Measurements from ENCODE around the gene NUPR1. TPM values are rescaled to one million over a fixed set of nuclear protein-coding genes. Genes with fewer than 3 reads are reported as not detected.
A peak's percentile ranks its signal among the peaks of the same experiment; 100 is the strongest.

NUPR1 gene
- total and polyA plus RNA-seq, 7 donors, result 23.7 to 141 (median 46.0) TPM

- no peaks in the 10 kb centered on the region for H3K9me3 ChIP-seq
- H3K27ac ChIP-seq, result no peak overlapping the region
- peaks cover 10% of the 10 kb centered on the region for H3K4me1 ChIP-seq
- no peak for DNase-seq
- intact Hi-C loops (cut with DNase I), result no loop called here
- H3K4me3 ChIP-seq, result no peak overlapping the region
- TF ChIP-seq CTCF (IDR thresholded peaks at IDR 0.05), result no peak
- 88 to 91% (median 88%) methylated on average over 6 of the region's 6 CpGs for WGBS, 3 donors
- no peaks in the 10 kb centered on the region for H3K27me3 ChIP-seq (ENCODE audit: insufficient read depth in 3 of 3, low read length in 2 of 3)
- H3K36me3 ChIP-seq (ENCODE audit: insufficient read depth in 1 of 2, low read depth in 1 of 2), result peaks cover 0 to 8% of the 10 kb centered on the region in 2 donors
- peak in 2 of 4 donors; percentile 30 to 43 for ATAC-seq
These were observed 24.4 kb upstream of the NUPR1 start for GRCh38 chr16:28563218-28563617.

- no peak overlapping the region for H3K27ac ChIP-seq
- ATAC-seq, result peak in 2 of 4 donors; percentile 58 to 62
- WGBS, 3 donors, result 83 to 94% (median 83%) methylated on average over 4 of the region's 4 CpGs
These were observed 23.4 kb upstream of the NUPR1 start for GRCh38 chr16:28562199-28562598.

GRCh38 chr16:28561557-28562187, 22.9 kb upstream of the NUPR1 start:
- no peak overlapping the region for H3K27ac ChIP-seq
- DNase-seq (no peak), ATAC-seq (peak in 3 of 4 donors; percentile 14 to 46 (median 33))
- intact Hi-C loops (cut with DNase I), result no loop called here
- peaks cover 5 to 22% of the 10 kb centered on the region in 2 donors for H3K36me3 ChIP-seq (ENCODE audit: insufficient read depth in 1 of 2, low read depth in 1 of 2)
- WGBS, 3 donors, result 51 to 56% (median 53%) methylated on average over 7 of the region's 7 CpGs
- no peaks in the 10 kb centered on the region for H3K27me3 ChIP-seq (ENCODE audit: insufficient read depth in 3 of 3, low read length in 2 of 3)
- no peak for TF ChIP-seq CTCF (IDR thresholded peaks at IDR 0.05)
- H3K4me1 ChIP-seq, result peaks cover 10% of the 10 kb centered on the region
- no peaks in the 10 kb centered on the region for H3K9me3 ChIP-seq
- no peak overlapping the region for H3K4me3 ChIP-seq

More at GRCh38 chr16:28562199-28562598, 23.4 kb upstream of the NUPR1 start:
- Histone ChIP-seq H3K36me3 (ENCODE audit: insufficient read depth in 1 of 2, low read depth in 1 of 2) (peaks cover 5 to 17% of the 10 kb centered on the region in 2 donors), H3K4me3 (no peak overlapping the region), H3K27me3 (ENCODE audit: insufficient read depth in 3 of 3, low read length in 2 of 3) (no peaks in the 10 kb centered on the region), H3K4me1 (peaks cover 10% of the 10 kb centered on the region), H3K9me3 (no peaks in the 10 kb centered on the region)
- no peak for TF ChIP-seq CTCF (IDR thresholded peaks at IDR 0.05)
- intact Hi-C loops (cut with DNase I), result no loop called here
- no peak for DNase-seq

GRCh38 chr16:28558456-28558855, 19.7 kb upstream of the NUPR1 start:
- WGBS, 3 donors, result 34 to 58% (median 36%) methylated on average over 3 of the region's 3 CpGs

More at GRCh38 chr16:28558456-28558855, 19.7 kb upstream of the NUPR1 start:
- peaks cover 5 to 26% of the 10 kb centered on the region in 2 donors for H3K36me3 ChIP-seq (ENCODE audit: insufficient read depth in 1 of 2, low read depth in 1 of 2)
- ATAC-seq (no peak), DNase-seq (no peak)
- intact Hi-C loops (cut with DNase I), result no loop called here
- H3K4me3 ChIP-seq, result no peak overlapping the region
- H3K9me3 ChIP-seq, result no peaks in the 10 kb centered on the region
- H3K27ac ChIP-seq, result no peak overlapping the region
- H3K4me1 ChIP-seq, result peaks cover 16% of the 10 kb centered on the region
- H3K27me3 ChIP-seq (ENCODE audit: insufficient read depth in 3 of 3, low read length in 2 of 3), result no peaks in the 10 kb centered on the region
- TF ChIP-seq CTCF (IDR thresholded peaks at IDR 0.05), result no peak

All from psoas muscle (tissue), 8 donors.